ENCODE measurements around the gene GLS. TPM values are rescaled to one million over a fixed set of nuclear protein-coding genes. Genes with fewer than 3 reads are reported as not detected.

GLS gene
- total RNA-seq, 2 donors from 2014 or later = 86.0 to 102 TPM

DNA sequence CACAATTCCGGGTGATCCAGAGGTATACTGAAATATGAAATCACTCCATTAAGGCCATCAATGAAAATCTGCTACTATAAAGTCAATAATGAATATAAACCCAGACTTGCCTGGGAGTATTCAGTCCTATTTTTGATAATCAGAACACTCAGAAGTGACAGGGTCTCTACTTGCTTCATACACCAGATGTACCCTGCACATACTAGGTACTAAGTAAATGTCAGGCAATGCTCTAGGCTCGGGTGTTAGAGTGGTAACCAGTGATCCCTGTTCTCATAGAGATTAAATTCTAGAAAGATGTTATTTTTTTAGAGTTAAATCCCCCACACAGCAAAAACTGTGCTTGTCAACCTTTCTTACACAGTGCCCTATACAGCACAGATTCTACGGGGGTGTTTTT, 121.0 kb downstream of the GLS start:
- TF ChIP-seq, protein P1, sequence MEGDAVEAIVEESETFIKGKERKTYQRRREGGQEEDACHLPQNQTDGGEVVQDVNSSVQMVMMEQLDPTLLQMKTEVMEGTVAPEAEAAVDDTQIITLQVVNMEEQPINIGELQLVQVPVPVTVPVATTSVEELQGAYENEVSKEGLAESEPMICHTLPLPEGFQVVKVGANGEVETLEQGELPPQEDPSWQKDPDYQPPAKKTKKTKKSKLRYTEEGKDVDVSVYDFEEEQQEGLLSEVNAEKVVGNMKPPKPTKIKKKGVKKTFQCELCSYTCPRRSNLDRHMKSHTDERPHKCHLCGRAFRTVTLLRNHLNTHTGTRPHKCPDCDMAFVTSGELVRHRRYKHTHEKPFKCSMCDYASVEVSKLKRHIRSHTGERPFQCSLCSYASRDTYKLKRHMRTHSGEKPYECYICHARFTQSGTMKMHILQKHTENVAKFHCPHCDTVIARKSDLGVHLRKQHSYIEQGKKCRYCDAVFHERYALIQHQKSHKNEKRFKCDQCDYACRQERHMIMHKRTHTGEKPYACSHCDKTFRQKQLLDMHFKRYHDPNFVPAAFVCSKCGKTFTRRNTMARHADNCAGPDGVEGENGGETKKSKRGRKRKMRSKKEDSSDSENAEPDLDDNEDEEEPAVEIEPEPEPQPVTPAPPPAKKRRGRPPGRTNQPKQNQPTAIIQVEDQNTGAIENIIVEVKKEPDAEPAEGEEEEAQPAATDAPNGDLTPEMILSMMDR (IDR thresholded peaks at IDR 0.05) = no peak
- TF ChIP-seq POLR2A (IDR thresholded peaks at IDR 0.05) = no peak
- ATAC-seq = no peak
- no peaks in the 10 kb centered on the region for H3K9me3 ChIP-seq
- peak overlapping the region in 2 of 4 donors; percentile 13 for H3K27ac ChIP-seq
- no peak for DNase-seq
- 63 to 70% methylated on average over 3 of the region's 3 CpGs for WGBS, 2 donors
- H3K36me3 ChIP-seq (replicated peaks in 1 of 2; ENCODE audit: insufficient read depth in 1 of 2, low read depth in 2 of 2) = peaks cover 3 to 25% of the 10 kb centered on the region in 2 donors
- intact Hi-C loops (cut with DNase I) = no loop called here
- H3K27me3 ChIP-seq = no peaks in the 10 kb centered on the region
- no peak overlapping the region for H3K4me3 ChIP-seq
- peaks cover 8% of the 10 kb centered on the region for H3K4me1 ChIP-seq

DNA sequence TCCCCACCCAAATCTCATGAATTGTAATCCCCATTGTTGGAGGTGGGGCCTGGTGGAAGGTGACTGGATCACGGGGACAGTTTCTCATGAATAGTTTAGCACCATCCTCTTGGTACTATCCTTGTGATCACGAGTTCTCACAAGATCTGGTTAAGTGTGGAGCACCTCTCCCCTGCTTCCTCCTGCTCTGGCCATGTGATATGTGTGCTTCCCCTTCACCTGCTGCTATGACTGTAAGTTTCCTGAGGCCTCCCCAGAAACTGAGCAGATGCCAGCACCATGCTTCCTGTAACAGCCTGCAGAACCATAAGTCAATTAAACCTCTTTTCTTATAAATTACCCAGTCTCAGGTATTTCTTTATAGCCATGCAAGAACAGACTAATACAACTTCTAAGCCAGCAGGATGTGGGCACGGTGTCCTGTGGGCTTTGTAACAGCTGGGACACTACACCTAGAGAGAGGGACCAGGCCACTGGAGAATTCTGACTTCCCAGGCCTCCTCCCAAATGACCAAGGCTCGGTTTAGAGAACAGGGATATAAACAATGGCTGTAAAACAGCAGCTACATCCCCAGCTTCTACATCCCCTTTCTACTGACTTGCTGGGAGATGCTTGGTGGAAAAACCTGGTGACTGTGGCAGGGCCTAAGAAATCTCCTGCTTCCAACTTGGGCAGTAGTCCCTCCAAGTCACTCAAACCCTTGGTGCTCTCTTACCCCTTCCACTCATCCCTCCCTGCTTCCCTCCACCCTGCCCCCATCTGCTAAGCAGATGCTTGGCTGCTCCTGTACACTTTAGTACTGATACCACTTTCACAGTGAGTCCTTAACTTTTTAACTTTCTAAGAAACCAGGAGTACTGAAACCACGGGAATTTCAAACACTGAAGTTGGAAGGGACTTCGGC, 123.0 kb downstream of the GLS start:
- H3K27me3 ChIP-seq = no peaks in the 10 kb centered on the region
- 96 to 99% methylated on average over 6 of the region's 6 CpGs for WGBS, 2 donors
- ATAC-seq (no peak), DNase-seq (no peak)
- peaks cover 8% of the 10 kb centered on the region for H3K4me1 ChIP-seq
- intact Hi-C loops (cut with DNase I) = no loop called here
- no peak overlapping the region for H3K4me3 ChIP-seq
- no peak overlapping the region for H3K27ac ChIP-seq
- no peaks in the 10 kb centered on the region for H3K9me3 ChIP-seq
- H3K36me3 ChIP-seq (replicated peaks in 1 of 2; ENCODE audit: insufficient read depth in 1 of 2, low read depth in 2 of 2) = peaks cover 3 to 18% of the 10 kb centered on the region in 2 donors
- TF ChIP-seq, protein P1 (IDR thresholded peaks at IDR 0.05) = no peak
- TF ChIP-seq POLR2A (IDR thresholded peaks at IDR 0.05) = no peak

DNA sequence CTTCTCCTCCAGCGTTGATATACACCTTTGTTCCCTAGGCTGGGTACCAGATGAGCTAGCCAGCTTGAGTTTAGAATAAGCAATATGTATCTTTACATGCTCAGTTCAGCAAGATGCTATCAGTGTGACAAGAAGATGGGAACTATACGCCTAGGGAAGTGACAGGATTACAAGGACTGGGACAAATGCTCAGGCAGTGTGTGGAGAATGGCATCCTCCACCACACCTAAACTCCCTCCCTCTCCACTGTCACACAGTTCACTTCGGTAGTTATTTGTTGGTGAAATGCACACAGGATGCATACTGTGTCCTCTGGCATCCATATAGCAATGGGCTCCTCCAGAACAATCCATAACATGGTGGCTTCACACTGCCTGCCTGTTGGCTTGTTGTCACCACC, 125.7 kb downstream of the GLS start:
- TF ChIP-seq POLR2A (IDR thresholded peaks at IDR 0.05) = no peak
- TF ChIP-seq, protein P1 (IDR thresholded peaks at IDR 0.05) = no peak
- Histone ChIP-seq H3K36me3 (replicated peaks in 1 of 2; ENCODE audit: insufficient read depth in 1 of 2, low read depth in 2 of 2) (peaks cover 3 to 12% of the 10 kb centered on the region in 2 donors), H3K4me3 (no peak overlapping the region), H3K27ac (no peak overlapping the region), H3K9me3 (no peaks in the 10 kb centered on the region), H3K4me1 (peaks cover 10% of the 10 kb centered on the region), H3K27me3 (no peaks in the 10 kb centered on the region)
- intact Hi-C loops (cut with DNase I) = no loop called here
- 86 to 97% methylated on average over 3 of the region's 3 CpGs for WGBS, 2 donors
- ATAC-seq (no peak), DNase-seq (no peak)

DNA sequence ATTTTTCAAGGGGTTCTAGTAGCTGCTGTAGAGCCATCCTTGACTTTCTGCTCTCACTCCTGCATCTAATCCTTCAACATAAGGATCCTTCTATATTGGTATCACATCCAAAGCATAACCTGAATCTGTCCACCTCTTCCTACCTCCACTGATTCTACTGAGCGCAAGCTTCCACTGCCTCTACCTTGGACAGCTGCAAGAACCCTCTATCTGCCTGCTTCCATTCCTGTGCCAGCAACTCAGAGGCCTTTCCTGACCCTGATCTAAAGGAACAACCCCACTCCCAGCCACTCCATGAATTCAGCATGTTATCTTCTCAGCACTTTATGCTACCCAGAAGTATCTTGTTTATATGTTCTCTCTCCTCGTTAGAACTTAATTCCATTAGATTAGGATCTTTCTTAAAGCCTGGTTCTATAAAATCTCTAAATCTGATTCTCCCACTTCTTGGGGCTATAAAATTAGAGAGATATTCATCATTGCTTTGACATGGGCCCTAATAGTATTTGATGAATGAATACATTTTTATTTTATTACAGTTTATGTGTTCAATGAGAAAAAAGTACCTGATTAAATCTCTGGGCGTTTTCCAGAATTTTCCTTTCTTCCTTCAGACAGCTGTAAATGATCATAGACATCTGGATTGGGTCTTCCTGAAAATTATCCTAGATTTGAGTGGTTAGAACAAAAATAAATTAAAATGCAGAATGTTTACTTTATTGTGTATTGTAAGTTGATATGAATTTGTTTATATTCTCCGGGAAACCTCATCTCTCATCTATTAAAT, 126.6 kb downstream of the GLS start:
- WGBS, 2 donors = 93 to 95% methylated on average over 4 of the region's 4 CpGs
- peaks cover 15% of the 10 kb centered on the region for H3K4me1 ChIP-seq
- intact Hi-C loops (cut with DNase I) = no loop called here

More for the DNA sequence above, 126.6 kb downstream of the GLS start:
- H3K36me3 ChIP-seq (replicated peaks in 1 of 2; ENCODE audit: insufficient read depth in 1 of 2, low read depth in 2 of 2) = peaks cover 3 to 12% of the 10 kb centered on the region in 2 donors
- no peak overlapping the region for H3K4me3 ChIP-seq
- no peak for TF ChIP-seq POLR2A (IDR thresholded peaks at IDR 0.05)
- TF ChIP-seq, protein P1 (IDR thresholded peaks at IDR 0.05) = no peak
- DNase-seq (no peak), ATAC-seq (no peak)
- no peak overlapping the region for H3K27ac ChIP-seq
- no peaks in the 10 kb centered on the region for H3K9me3 ChIP-seq
- no peaks in the 10 kb centered on the region for H3K27me3 ChIP-seq

All from body of pancreas (tissue), 4 donors.